K562 (cell line): Measurements from ENCODE around the gene TAF5. TPM values are rescaled to one million over a fixed set of nuclear protein-coding genes. Genes with fewer than 3 reads are reported as not detected.

Experiments
- ATAC-seq: fragments of 200-7000 bp; cut with Tn5 transposase; 3 replicates; pipeline ENCODE4 v1.9.1; 2020; ENCODE audit warnings: moderate library complexity
- BruUV-seq: library from RNA; stranded (reverse); fragments of 400-500 nt; replicated peaks from 2 replicates; lab custom pipeline; 2021; lab: Mats Ljungman, UMichigan
- CTCF ChIA-PET: fragments of 300-600 bp; formaldehyde crosslinking; extraction: SDS; loops from one replicate; lab custom pipeline; 2021; ENCODE audit warnings: low intra/inter-chr PET ratio; lab: Yijun Ruan, JAX
- POLR2A ChIA-PET: fragments of 300-600, 350-650 bp; sonication (Branson Sonifier 250); formaldehyde crosslinking; extraction: SDS; loops from one replicate; lab custom pipeline; 2021; ENCODE audit warnings: antibody characterized with exemption, inconsistent platforms; lab: Yijun Ruan, JAX
- DNase-seq, 4 experiments: peaks; one replicate each; pipeline versions ENCODE4 v3.0.0 to v3.0.0-alpha.2; 2011 to 2018; ENCODE audit warnings: low spot score in 3 of 4, mixed read lengths in 3 of 4; ENCODE audit errors: extremely low read depth in 1 of 4
- FAIRE-seq: peaks from 2 replicates; lab custom pipeline; 2011; peaks lifted over from hg19 to GRCh38; lab: Jason Lieb, UNC
- H2AFZ ChIP-seq: 2 replicates; pipeline ENCODE4 v1.6.0; 2011; ENCODE audit warnings: low read depth, low read length, control low read depth, inconsistent platforms
- H3K27ac ChIP-seq: fragments of 200-600 bp; 3 replicates; pipeline ENCODE4 v1.8.0; 2011; ENCODE audit warnings: low read depth, mild to moderate bottlenecking, control low read depth, inconsistent platforms, low read length, moderate library complexity, mixed read lengths; ENCODE audit errors: extremely low read depth
- H3K27me3 ChIP-seq, 2 experiments: fragments of 300-600 bp in 1 of 2; 2 replicates in 1 of 2; 3 replicates in 1 of 2; pipeline versions ENCODE4 v1.6.0 to v1.8.0; 2011; ENCODE audit warnings: inconsistent platforms in 2 of 2, low read length in 2 of 2, mild to moderate bottlenecking in 1 of 2, mixed read lengths in 1 of 2, moderate library complexity in 1 of 2; ENCODE audit not compliant: control insufficient read depth in 2 of 2, insufficient read depth in 2 of 2
- H3K36me3 ChIP-seq: fragments of 300-600 bp; 3 replicates; pipeline ENCODE4 v1.8.0; 2011; ENCODE audit warnings: mild to moderate bottlenecking, low read length, inconsistent platforms; ENCODE audit not compliant: control insufficient read depth, insufficient read depth
- H3K4me1 ChIP-seq, 2 experiments: fragments of 200-600 bp in 1 of 2; replicated peaks in 1 of 2; 2 replicates in 1 of 2; 3 replicates in 1 of 2; pipeline versions ENCODE4 v1.5.1 to v1.8.0; 2011; ENCODE audit warnings: inconsistent platforms in 2 of 2, low read length in 2 of 2, mild to moderate bottlenecking in 1 of 2, mixed read lengths in 1 of 2, moderate library complexity in 1 of 2; ENCODE audit not compliant: control insufficient read depth in 2 of 2, insufficient read depth in 2 of 2
- H3K4me2 ChIP-seq: 2 replicates; pipeline ENCODE4 v1.6.1; 2011; ENCODE audit warnings: low read length, control low read depth, inconsistent platforms, mixed read lengths; ENCODE audit not compliant: insufficient read depth
- H3K4me3 ChIP-seq: fragments of 200-600 bp; sonication (generic), shearing (Covaris generic); 2 replicates; pipeline ENCODE4 v1.5.1; 2016; ENCODE audit warnings: control low read depth, inconsistent platforms
- H3K79me2 ChIP-seq: fragments of 200-600 bp; 3 replicates; pipeline ENCODE4 v1.8.0; 2011; ENCODE audit warnings: low read length, inconsistent platforms; ENCODE audit not compliant: control insufficient read depth, insufficient read depth
- H3K9ac ChIP-seq, 2 experiments: 2 replicates each; pipeline versions ENCODE4 v1.6.0 to v1.6.1; 2011; ENCODE audit warnings: low read depth in 2 of 2, low read length in 2 of 2, control low read depth in 1 of 2, inconsistent platforms in 1 of 2, mild to moderate bottlenecking in 1 of 2, mixed read lengths in 1 of 2; ENCODE audit not compliant: insufficient read depth in 1 of 2
- H3K9me1 ChIP-seq: one replicate; pipeline ENCODE4 v1.6.0; 2011; ENCODE audit warnings: inconsistent platforms, mild to moderate bottlenecking, low read length, moderate library complexity; ENCODE audit not compliant: control insufficient read depth, insufficient read depth
- H3K9me3 ChIP-seq: replicated peaks from 2 replicates; pipeline ENCODE4 v1.5.1; 2011; ENCODE audit warnings: low read depth, low read length, inconsistent platforms; ENCODE audit not compliant: control insufficient read depth, insufficient read depth
- H4K20me1 ChIP-seq: replicated peaks from 2 replicates; pipeline ENCODE4 v1.6.1; 2011; ENCODE audit warnings: low read length, inconsistent platforms, mixed read lengths; ENCODE audit not compliant: control insufficient read depth, insufficient read depth
- BCOR ChIP-seq: fragments of 450-650 bp; IDR thresholded peaks from 2 replicates; pipeline ENCODE4 v1.6.1; 2016
- EP400 ChIP-seq: fragments of 450-650 bp; IDR thresholded peaks from 2 replicates; pipeline ENCODE4 v1.6.1; 2017; ENCODE audit warnings: antibody characterized with exemption, mild to moderate bottlenecking, moderate library complexity
- FOXP1 ChIP-seq: sonication (generic); formaldehyde crosslinking; IDR thresholded peaks from 2 replicates; pipeline ENCODE4 v1.8.0; 2022; ENCODE audit warnings: mild to moderate bottlenecking, missing genetic modification reagents
- KDM1A ChIP-seq, 2 experiments: fragments of 450-650 bp; IDR thresholded peaks; 2 replicates each; pipeline ENCODE4 v1.6.1; 2016; ENCODE audit warnings: mild to moderate bottlenecking in 2 of 2
- NBN ChIP-seq: fragments of 450-650 bp; IDR thresholded peaks from 2 replicates; pipeline ENCODE4 v1.6.1; 2016; ENCODE audit warnings: low read depth, mild to moderate bottlenecking
- RBM25 ChIP-seq: fragments of 200-400 bp; formaldehyde crosslinking; IDR thresholded peaks from 2 replicates; pipeline ENCODE4 v1.6.1; 2018; ENCODE audit warnings: low read length, low read depth, moderate library complexity; ENCODE audit not compliant: severe bottlenecking
- SAP30 ChIP-seq: fragments of 200-600 bp; sonication (generic); IDR thresholded peaks from 2 replicates; pipeline ENCODE4 v1.6.1; 2012; ENCODE audit warnings: borderline replicate concordance, low read depth, mild to moderate bottlenecking, moderate library complexity, low read length, control low read depth, inconsistent platforms; ENCODE audit not compliant: insufficient read depth, poor library complexity, severe bottlenecking
- SMARCA5 ChIP-seq: fragments of 450-650 bp; IDR thresholded peaks from 2 replicates; pipeline ENCODE4 v1.6.1; 2016
- ZNF76 ChIP-seq: fragments of 250-450 bp; sonication (Bioruptor Pico); IDR thresholded peaks from 2 replicates; pipeline ENCODE4 v1.4.0; 2020; ENCODE audit warnings: mild to moderate bottlenecking, moderate library complexity, borderline replicate concordance
- WGBS: fragments of 100-300 bp; shearing (Covaris generic); methylation state at CpG from one replicate; pipeline ENCODE4 v1.1.6; 2016; ENCODE audit warnings: low coverage, mixed read lengths; ENCODE audit not compliant: insufficient coverage; ENCODE audit errors: missing lambda C conversion rate; 5-methylcytosine and 5-hydroxymethylcytosine counted together
- in situ Hi-C: fragments of 300-500 bp; cut with MboI; formaldehyde crosslinking; loops from 4 replicates; pipeline ENCODE4 v1.15.0; 2018; ENCODE audit warnings: inconsistent platforms, mixed read lengths
- intact Hi-C: fragments of 100-400 bp; cut with micrococcal nuclease; formaldehyde crosslinking; loops from 2 replicates; pipeline ENCODE4 v1.14.2; 2022
- polyA plus RNA-seq, 8 experiments: library from polyadenylated mRNA; depleted of rRNA in 4 of 8; stranded (reverse) in 5 of 8; unstranded in 3 of 8; fragments of >200 nt; fragmentation: Nextera tagmentation in 2 of 8; fragmentation: Illumina TruSeq in 1 of 8; extraction: Ambion mirVana in 2 of 8; extraction: Trizol in 1 of 8; gene quantifications; 2 replicates each; pipeline versions ENCODE4 v1.2.1 to v1.2.3, GENCODE V29; 2011 to 2014; ENCODE audit warnings: inconsistent platforms in 1 of 8, missing spikeins in 1 of 8
- total RNA-seq, 7 experiments: library from RNA; depleted of rRNA in 6 of 7; stranded (reverse); fragments of >200 nt in 6 of 7; fragmentation: Illumina TruSeq in 2 of 7; extraction: Trizol in 2 of 7; gene quantifications; 2 replicates each; pipeline versions ENCODE4 v1.2.1 to v1.2.3, GENCODE V29; 2011 to 2021; ENCODE audit warnings: low replicate concordance in 1 of 7

The TAF5 gene
- total and polyA plus RNA-seq, 9 of the 15 experiments (the other 6 are each of a cell fraction or from before 2014, with no cell fraction given) = 4.2 to 11.9 (median 9.3) TPM

GRCh38 chr10:103350175-103350516 is 17.6 kb upstream of the TAF5 start:
- H3K4me3 ChIP-seq = peak overlapping the region; percentile 75
- ATAC-seq (peak; percentile 11; the same call in 2 of the 3 replicates), FAIRE-seq (no peak), DNase-seq (no peak)
- H3K4me1 ChIP-seq = peaks cover 0 to 21% of the 10 kb centered on the region in 2 experiments; a peak in 3 of 5 replicates
- ChIA-PET CTCF (interaction anchor here (0.6 kb wide), 1 partner anchor 133 kb away, joined by 6 read pairs; no protein-coding TSS in a partner anchor), POLR2A (no interaction called here)
- TF ChIP-seq KDM1A (IDR thresholded peaks at IDR 0.05) (peak in 1 of 2 experiments; percentile 43; a peak in 1 of 4 replicates), NBN (0 out of 2 replicates have a peak, but pooled peaks have one; percentile 39), EP400 (0 out of 2 replicates have a peak, but pooled peaks have one; percentile 20), SMARCA5 (0 out of 2 replicates have a peak, but pooled peaks have one; percentile 37), SAP30 (peak; percentile 22), FOXP1 (CRISPR knock-in tag) (no peak), ZNF76 (no peak), RBM25 (peak; percentile 61), BCOR (peak; percentile 78; the same call in 1 of the 2 replicates)
- WGBS = 0% methylated on average over 13 of the region's 16 CpGs
- no peaks in the 10 kb centered on the region for H3K27me3 ChIP-seq
- no peaks in the 10 kb centered on the region for H4K20me1 ChIP-seq
- no TSS peak for BruUV-seq
- peak overlapping the region; percentile 87 for H3K27ac ChIP-seq
- no peaks in the 10 kb centered on the region for H3K9me1 ChIP-seq
- intact Hi-C loops (loop anchor here (5.0 kb wide), 1 partner anchor 47 kb away; the partner anchor contains the start of genes ATP5MK and PDCD11), in situ Hi-C loops (no loop called here)
- H3K4me2 ChIP-seq = peak overlapping the region; percentile 73
- H3K36me3 ChIP-seq = peaks cover 32% of the 10 kb centered on the region; the same call in 1 of the 3 replicates
- peak overlapping the region; percentile 94 for H2AFZ ChIP-seq
- H3K9ac ChIP-seq = peak overlapping the region; percentile 82 to 98
- no peaks in the 10 kb centered on the region for H3K9me3 ChIP-seq
- H3K79me2 ChIP-seq = peaks cover 30% of the 10 kb centered on the region
